HG03280 (cell line): ENCODE data around the gene MFSD11.
"Not testable (repeated sequence)": the region's sequence is repeated elsewhere in the genome, so short reads cannot be mapped to it uniquely, and the experiment has no call there.

Experiments used
- ATAC-seq: cut with Tn5 transposase; IDR thresholded peaks from one replicate; pipeline ENCODE4 v1.9.1; 2021; ENCODE audit warnings: mild to moderate bottlenecking, moderate library complexity; ENCODE audit not compliant: unreplicated experiment

The MFSD11 gene

GRCh38 chr17:76796081-76796480, 58.2 kb downstream of the MFSD11 start:
- ATAC-seq: no peak

DNA sequence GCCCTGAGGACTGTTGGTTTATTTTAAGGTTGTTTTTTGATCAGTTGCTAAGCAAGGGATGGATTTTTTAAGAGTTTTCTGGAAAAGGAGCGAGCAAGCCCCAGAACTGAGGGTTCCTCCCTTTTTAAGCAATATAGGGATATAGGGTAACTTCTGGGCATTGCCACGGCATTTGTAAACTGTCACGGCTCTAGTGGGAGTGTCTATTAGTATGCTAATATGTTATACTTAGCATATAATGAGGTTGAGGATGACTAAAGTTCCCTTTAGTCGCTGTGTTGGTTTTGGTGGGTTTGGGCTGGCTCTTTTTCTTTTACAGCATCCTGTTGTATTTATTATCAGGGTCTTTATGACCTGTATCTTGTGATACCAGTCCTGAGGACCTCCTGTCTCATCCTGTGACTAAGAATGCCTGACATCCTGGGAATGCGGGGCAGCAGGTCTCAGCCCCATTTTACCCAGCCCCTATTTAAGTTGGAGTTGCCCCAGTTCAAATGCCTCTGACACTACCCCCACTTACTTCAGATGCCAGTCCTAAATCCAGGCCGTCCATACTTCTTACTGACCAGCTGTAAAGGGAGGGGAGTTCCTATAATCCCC, 59.4 kb downstream of the MFSD11 start:
- no peak for ATAC-seq

DNA sequence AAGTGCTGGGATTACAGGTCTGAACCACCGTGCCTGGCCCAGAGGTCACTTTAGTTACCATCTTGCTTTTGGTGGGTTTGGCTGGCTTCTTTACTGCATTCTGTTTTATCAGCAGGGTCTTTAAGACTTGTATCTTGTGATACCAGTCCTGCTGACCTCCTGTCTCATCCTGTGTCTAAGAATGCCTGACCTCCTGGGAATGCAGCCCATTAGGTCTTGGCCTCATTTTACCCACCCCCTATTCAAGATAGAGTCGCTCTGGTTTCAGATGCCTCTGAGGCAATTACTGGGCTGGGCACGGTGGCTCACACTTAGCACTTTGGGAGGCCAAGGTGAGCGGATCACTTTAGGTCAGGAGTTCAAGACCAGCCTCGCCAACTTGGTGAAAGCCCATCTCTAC, 63.8 kb downstream of the MFSD11 start:
- no peak for ATAC-seq

- no peak for ATAC-seq
These were observed 67.4 kb downstream of the MFSD11 start for GRCh38 chr17:76805319-76805718.

DNA sequence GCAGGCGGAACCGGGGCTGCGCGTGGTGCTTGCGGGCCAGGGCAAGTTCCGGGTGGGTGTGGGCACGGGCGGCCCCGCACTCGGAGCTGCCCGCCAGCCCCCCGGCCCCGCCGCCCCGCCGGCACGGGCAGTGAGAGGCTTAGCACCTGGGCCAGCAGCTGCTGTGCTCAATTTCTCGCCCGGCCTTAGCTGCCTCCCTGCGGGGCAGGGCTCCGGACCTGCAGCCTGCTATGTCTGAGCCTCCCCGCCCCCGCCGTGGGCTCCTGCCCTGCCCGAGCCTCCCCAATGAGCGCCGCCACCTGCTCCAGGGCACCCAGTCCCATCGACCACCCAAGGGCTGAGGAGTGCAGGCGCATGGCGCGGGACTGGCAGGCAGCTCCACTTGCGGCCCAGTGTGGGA, 68.2 kb downstream of the MFSD11 start:
- ATAC-seq: not testable (repeated sequence)

DNA sequence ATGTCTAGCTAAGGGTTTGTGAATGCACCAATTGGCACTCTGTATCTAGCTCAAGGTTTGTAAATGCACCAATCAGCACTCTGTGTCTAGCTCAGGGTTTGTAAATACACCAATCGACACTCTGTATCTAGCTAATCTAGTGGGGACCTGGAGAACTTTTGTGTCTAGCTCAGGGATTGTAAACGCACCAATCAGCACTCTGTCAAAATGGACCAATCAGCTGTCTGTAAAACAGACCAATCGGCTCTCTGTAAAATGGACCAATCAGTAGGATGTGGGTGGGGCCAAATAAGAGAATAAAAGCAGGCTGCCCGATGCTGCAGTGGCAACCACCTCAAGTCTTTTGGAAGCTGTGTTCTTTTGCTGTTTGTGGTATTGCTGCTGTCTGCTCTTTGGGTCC, 68.8 kb downstream of the MFSD11 start:
- not testable (repeated sequence) for ATAC-seq

- ATAC-seq: no peak
These were observed 70.4 kb downstream of the MFSD11 start for GRCh38 chr17:76808326-76808725.

- no peak for ATAC-seq
These were observed 73.0 kb downstream of the MFSD11 start for GRCh38 chr17:76810956-76811355.

- ATAC-seq: no peak
These were observed 73.9 kb downstream of the MFSD11 start for GRCh38 chr17:76811834-76812233.

GRCh38 chr17:76812263-76812662, 74.3 kb downstream of the MFSD11 start:
- no peak for ATAC-seq

- no peak for ATAC-seq
These were observed 75.0 kb downstream of the MFSD11 start for GRCh38 chr17:76812968-76813367.

- not testable (repeated sequence) for ATAC-seq
These were observed 78.1 kb downstream of the MFSD11 start for GRCh38 chr17:76815907-76816589.

- ATAC-seq: no peak
These were observed 78.7 kb downstream of the MFSD11 start for GRCh38 chr17:76816590-76817135.

- no peak for ATAC-seq
These were observed 82.1 kb downstream of the MFSD11 start for GRCh38 chr17:76820039-76820438.

GRCh38 chr17:76820561-76820960, 82.6 kb downstream of the MFSD11 start:
- no peak for ATAC-seq

DNA sequence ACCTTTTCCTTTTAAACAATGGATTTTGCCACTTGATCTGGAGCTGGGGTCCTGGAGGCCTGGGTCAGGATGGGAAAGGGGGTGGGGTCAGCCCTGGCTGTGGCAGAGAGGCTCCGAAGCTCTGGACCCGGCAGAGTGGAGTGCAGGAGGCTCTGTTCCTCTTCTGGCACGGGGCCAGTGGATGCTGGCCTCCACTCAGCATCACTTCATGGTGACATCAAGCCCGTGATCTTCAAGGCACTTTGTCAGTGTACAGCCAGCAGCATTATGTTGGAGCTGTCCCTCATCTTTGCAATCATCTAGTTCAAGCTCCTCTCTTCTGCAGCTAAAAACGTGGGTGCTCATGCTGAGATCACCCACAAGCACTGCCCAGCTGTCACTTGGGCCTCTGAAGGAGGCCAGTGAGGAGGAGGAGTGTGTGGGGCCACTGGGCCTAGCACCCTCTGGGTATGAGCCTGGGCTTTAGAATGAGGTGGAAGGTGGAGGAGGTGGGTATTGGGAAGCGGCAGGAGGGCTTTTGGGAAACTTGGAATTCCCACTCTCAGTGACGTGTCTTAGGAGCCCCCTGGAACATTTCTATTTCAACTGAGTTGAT, 84.4 kb downstream of the MFSD11 start:
- ATAC-seq: no peak

- no peak for ATAC-seq
These were observed 86.2 kb downstream of the MFSD11 start for GRCh38 chr17:76824093-76824492.

GRCh38 chr17:76826330-76827068, 88.6 kb downstream of the MFSD11 start:
- no peak for ATAC-seq

DNA sequence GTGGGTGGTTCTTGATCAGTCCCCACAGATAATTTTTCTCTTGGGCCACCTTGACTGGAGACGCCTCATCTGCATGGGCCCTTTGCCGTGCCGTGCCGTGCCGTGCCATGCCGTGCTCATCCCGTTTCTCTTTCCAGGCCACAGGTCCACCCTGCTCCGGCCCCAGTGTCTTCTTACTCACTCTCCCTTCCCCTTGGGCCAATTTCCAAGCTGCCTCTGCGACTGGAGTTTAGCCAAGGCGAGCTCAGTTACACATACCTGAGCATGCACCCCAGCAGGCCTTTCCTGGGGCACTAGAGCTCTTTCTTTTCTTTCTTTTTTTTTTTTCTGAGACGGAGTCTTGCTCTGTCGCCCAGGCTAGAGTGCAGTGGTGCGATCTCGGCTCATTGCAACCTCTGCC, 89.8 kb downstream of the MFSD11 start:
- no peak for ATAC-seq
